Activated B cell treated with CpG ODN at 0.5 μM for 24 hours (primary cell): Measurements from ENCODE around the gene SLC13A3. TPM values are rescaled to one million over a fixed set of nuclear protein-coding genes. Genes with fewer than 3 reads are reported as not detected.

Experiments
- ATAC-seq: fragments of 200-7000 bp; cut with Tn5 transposase; one replicate; pipeline ENCODE4 v1.10.0; 2021; ENCODE audit warnings: low read depth, mild to moderate bottlenecking, moderate library complexity
- CTCF ChIA-PET: fragments of 350-600 bp; sonication (Branson Sonifier 250); formaldehyde crosslinking; loops from one replicate; lab custom pipeline; 2021; ENCODE audit warnings: antibody characterized with exemption; lab: Charles Lee
- POLR2A ChIA-PET: fragments of 350-600 bp; sonication (Branson Sonifier 250); formaldehyde crosslinking; loops from one replicate; lab custom pipeline; 2021; ENCODE audit warnings: antibody characterized with exemption; lab: Charles Lee
- DNase-seq: peaks from one replicate; pipeline ENCODE4 v3.0.0; 2022
- H3K27ac Mint-ChIP-seq: one replicate; pipeline ENCODE4 v1.8.0; 2020; ENCODE audit warnings: mixed read lengths
- H3K27me3 Mint-ChIP-seq: one replicate; pipeline ENCODE4 v1.8.0; 2021; ENCODE audit warnings: mixed read lengths
- H3K36me3 Mint-ChIP-seq: one replicate; pipeline ENCODE4 v1.8.0; 2021; ENCODE audit warnings: low read depth, mixed read lengths
- H3K4me1 Mint-ChIP-seq: one replicate; pipeline ENCODE4 v1.8.0; 2021; ENCODE audit warnings: mixed read lengths
- H3K4me3 Mint-ChIP-seq: one replicate; pipeline ENCODE4 v1.8.0; 2020; ENCODE audit warnings: mild to moderate bottlenecking, mixed read lengths
- H3K9me3 Mint-ChIP-seq: one replicate; pipeline ENCODE4 v1.8.0; 2020; ENCODE audit warnings: mixed read lengths
- CTCF ChIP-seq: fragments of 200-600 bp; IDR thresholded peaks from one replicate; pipeline ENCODE4 v1.8.0; 2022; ENCODE audit warnings: antibody characterized with exemption, mild to moderate bottlenecking
- intact Hi-C: fragments of 100-400 bp; cut with micrococcal nuclease; formaldehyde crosslinking; loops from one replicate; pipeline ENCODE4 v1.15.1; 2024
- total RNA-seq: library from RNA; stranded (reverse); gene quantifications from 2 replicates; pipeline ENCODE4 v1.2.3, GENCODE V29; 2022

SLC13A3 gene
- total RNA-seq, 1 donor from 2014 or later = 0.47 TPM

GRCh38 chr20:46670228-46670584 is 18.9 kb upstream of the SLC13A3 start:
- intact Hi-C loops = no loop called here
- ATAC-seq (no peak), DNase-seq (no peak)
- Mint-ChIP-seq H3K36me3 (no peaks in the 10 kb centered on the region), H3K4me3 (no peak overlapping the region), H3K4me1 (no peaks in the 10 kb centered on the region), H3K27me3 (no peaks in the 10 kb centered on the region), H3K27ac (no peak overlapping the region), H3K9me3 (peaks cover 7% of the 10 kb centered on the region)
- ChIA-PET POLR2A (no interaction called here), CTCF (no interaction called here)
- no peak for TF ChIP-seq CTCF

- DNase-seq = no peak
- H3K27me3 Mint-ChIP-seq = no peaks in the 10 kb centered on the region
- no peak for TF ChIP-seq CTCF
- ChIA-PET POLR2A (no interaction called here), CTCF (no interaction called here)
- no peaks in the 10 kb centered on the region for H3K4me1 Mint-ChIP-seq
- ATAC-seq = no peak
- H3K27ac Mint-ChIP-seq = no peak overlapping the region
- no peak overlapping the region for H3K4me3 Mint-ChIP-seq
- H3K36me3 Mint-ChIP-seq = no peaks in the 10 kb centered on the region
- peaks cover 7% of the 10 kb centered on the region for H3K9me3 Mint-ChIP-seq
- intact Hi-C loops = no loop called here
Measured at GRCh38 chr20:46666818-46667515, 15.7 kb upstream of the SLC13A3 start.

- no peaks in the 10 kb centered on the region for H3K4me1 Mint-ChIP-seq
- peaks cover 5% of the 10 kb centered on the region for H3K9me3 Mint-ChIP-seq
- DNase-seq = no peak
- ChIA-PET POLR2A (no interaction called here), CTCF (no interaction called here)
- H3K36me3 Mint-ChIP-seq = no peaks in the 10 kb centered on the region
- H3K27me3 Mint-ChIP-seq = no peaks in the 10 kb centered on the region
- H3K27ac Mint-ChIP-seq = no peak overlapping the region
- no peak overlapping the region for H3K4me3 Mint-ChIP-seq
- no peak for TF ChIP-seq CTCF
- no peak for ATAC-seq
- intact Hi-C loops = no loop called here
Measured at GRCh38 chr20:46666306-46666705, 15.0 kb upstream of the SLC13A3 start.

GRCh38 chr20:46665602-46666001 is 14.3 kb upstream of the SLC13A3 start:
- CTCF ChIA-PET = no interaction called here
- no peak for DNase-seq
- H3K4me1 Mint-ChIP-seq = no peaks in the 10 kb centered on the region

GRCh38 chr20:46663531-46663930 is 12.3 kb upstream of the SLC13A3 start:
- ATAC-seq = no peak
- no peak for TF ChIP-seq CTCF
- Mint-ChIP-seq H3K9me3 (no peaks in the 10 kb centered on the region), H3K4me3 (no peak overlapping the region), H3K36me3 (no peaks in the 10 kb centered on the region), H3K4me1 (no peaks in the 10 kb centered on the region), H3K27ac (no peak overlapping the region), H3K27me3 (peaks cover 3% of the 10 kb centered on the region)
- POLR2A ChIA-PET = no interaction called here
- intact Hi-C loops = no loop called here
- no peak for DNase-seq
- CTCF ChIA-PET = no interaction called here

More at GRCh38 chr20:46665602-46666001, 14.3 kb upstream of the SLC13A3 start:
- no peak for ATAC-seq
- TF ChIP-seq CTCF = no peak
- Mint-ChIP-seq H3K9me3 (peaks cover 1% of the 10 kb centered on the region), H3K27ac (no peak overlapping the region), H3K4me3 (no peak overlapping the region), H3K36me3 (no peaks in the 10 kb centered on the region), H3K27me3 (peaks cover 1% of the 10 kb centered on the region)
- intact Hi-C loops = no loop called here
- POLR2A ChIA-PET = no interaction called here
